BLaER1 (cell line): Measurements from ENCODE around the gene STON1.
"Not testable (repeated sequence)": the region's sequence is repeated elsewhere in the genome, so short reads cannot be mapped to it uniquely, and the experiment has no call there.

Source experiments
- H3K27ac ChIP-seq: shearing (Covaris generic); formaldehyde crosslinking; 2 replicates; pipeline ENCODE4 v1.8.1; 2022
- H3K27me3 ChIP-seq: shearing (Covaris generic); formaldehyde crosslinking; 2 replicates; pipeline ENCODE4 v1.8.1; 2022
- H3K36me3 ChIP-seq: shearing (Covaris generic); formaldehyde crosslinking; 2 replicates; pipeline ENCODE4 v1.8.1; 2022
- H3K4me1 ChIP-seq: shearing (Covaris generic); formaldehyde crosslinking; 2 replicates; pipeline ENCODE4 v1.8.1; 2022
- H3K4me2 ChIP-seq: shearing (Covaris generic); formaldehyde crosslinking; 2 replicates; pipeline ENCODE4 v1.8.1; 2022
- H3K4me3 ChIP-seq: shearing (Covaris generic); formaldehyde crosslinking; 2 replicates; pipeline ENCODE4 v1.8.1; 2022
- H3K9ac ChIP-seq: shearing (Covaris generic); formaldehyde crosslinking; 2 replicates; pipeline ENCODE4 v1.8.1; 2022
- H3K9me3 ChIP-seq: shearing (Covaris generic); formaldehyde crosslinking; 2 replicates; pipeline ENCODE4 v1.8.1; 2022
- H4K20me1 ChIP-seq: shearing (Covaris generic); formaldehyde crosslinking; 2 replicates; pipeline ENCODE4 v1.8.1; 2022
- Cebpa-rat ChIP-seq: shearing (Covaris generic); IDR thresholded peaks from 2 replicates; pipeline ENCODE4 v1.8.1; 2022

Gene STON1

DNA sequence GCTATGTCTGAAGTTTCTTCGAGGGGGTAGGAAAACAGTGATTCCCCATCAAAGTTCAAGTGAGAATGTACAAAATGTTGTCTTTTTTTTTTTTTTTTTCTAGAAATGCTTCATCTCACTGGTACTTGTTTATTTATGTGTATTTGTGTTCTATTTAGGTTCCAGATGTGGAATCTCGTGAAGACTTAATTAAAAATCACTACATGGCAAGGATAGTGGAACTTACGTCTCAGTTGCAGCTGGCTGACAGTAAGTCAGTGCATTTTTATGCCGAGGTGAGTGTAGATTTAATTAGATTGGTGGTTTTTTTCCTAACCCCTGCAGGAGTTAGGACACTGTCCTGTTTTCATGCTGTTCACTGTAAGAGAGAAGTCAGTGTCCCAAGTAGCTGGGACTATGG, 22.8 kb upstream of the STON1 start:
- Histone ChIP-seq H3K4me1 (peaks cover 7% of the 10 kb centered on the region; the same call in 1 of the 2 replicates), H3K9me3 (no peaks in the 10 kb centered on the region), H3K4me2 (no peak overlapping the region), H3K36me3 (peaks cover 84% of the 10 kb centered on the region), H3K9ac (no peak overlapping the region), H3K27ac (no peak overlapping the region), H3K27me3 (no peaks in the 10 kb centered on the region), H3K4me3 (no peak overlapping the region), H4K20me1 (no peaks in the 10 kb centered on the region)
- TF ChIP-seq Cebpa-rat, result no peak

GRCh38 chr2:48508461-48509124, 21.4 kb upstream of the STON1 start:
- H3K27ac ChIP-seq, result no peak overlapping the region
- no peak for TF ChIP-seq Cebpa-rat
- H3K36me3 ChIP-seq, result peaks cover 95% of the 10 kb centered on the region
- no peak overlapping the region for H3K9ac ChIP-seq
- H4K20me1 ChIP-seq, result no peaks in the 10 kb centered on the region
- H3K4me3 ChIP-seq, result no peak overlapping the region
- peaks cover 7% of the 10 kb centered on the region; the same call in 1 of the 2 replicates for H3K4me1 ChIP-seq
- no peaks in the 10 kb centered on the region for H3K27me3 ChIP-seq
- H3K4me2 ChIP-seq, result no peak overlapping the region
- H3K9me3 ChIP-seq, result no peaks in the 10 kb centered on the region

DNA sequence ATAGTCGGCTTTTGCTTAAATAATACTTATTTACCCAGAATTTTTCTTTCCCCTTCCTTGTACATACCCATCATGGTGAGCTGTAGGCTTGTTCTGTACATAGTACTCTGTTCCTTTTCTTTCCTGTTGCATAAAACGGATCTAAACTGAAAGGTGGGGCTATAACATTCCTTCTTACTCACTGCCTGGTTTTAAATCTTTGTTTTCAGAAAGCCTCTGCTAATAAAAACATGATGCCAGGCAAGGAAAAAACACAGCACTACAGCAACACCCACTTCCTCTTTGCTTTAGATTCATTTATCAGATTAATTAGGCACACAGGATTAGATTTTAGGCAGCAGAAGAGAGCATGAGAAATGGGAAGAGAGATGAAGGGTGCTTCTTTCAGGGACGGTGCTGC, 19.6 kb upstream of the STON1 start:
- no peak overlapping the region for H3K27ac ChIP-seq
- no peak overlapping the region for H3K4me2 ChIP-seq

GRCh38 chr2:48511849-48512470, 18.0 kb upstream of the STON1 start:
- TF ChIP-seq Cebpa-rat, result no peak
- no peak overlapping the region for H3K4me2 ChIP-seq
- H4K20me1 ChIP-seq, result no peaks in the 10 kb centered on the region
- no peaks in the 10 kb centered on the region for H3K9me3 ChIP-seq
- no peak overlapping the region for H3K9ac ChIP-seq
- H3K27ac ChIP-seq, result no peak overlapping the region
- peaks cover 94% of the 10 kb centered on the region for H3K36me3 ChIP-seq
- no peak overlapping the region for H3K4me3 ChIP-seq
- H3K27me3 ChIP-seq, result no peaks in the 10 kb centered on the region
- peaks cover 7% of the 10 kb centered on the region; the same call in 1 of the 2 replicates for H3K4me1 ChIP-seq

More for the DNA sequence above, 19.6 kb upstream of the STON1 start:
- no peak for TF ChIP-seq Cebpa-rat
- Histone ChIP-seq H3K4me1 (peaks cover 7% of the 10 kb centered on the region; the same call in 1 of the 2 replicates), H3K27me3 (no peaks in the 10 kb centered on the region), H3K36me3 (peaks cover 94% of the 10 kb centered on the region), H4K20me1 (no peaks in the 10 kb centered on the region), H3K4me3 (no peak overlapping the region), H3K9me3 (no peaks in the 10 kb centered on the region), H3K9ac (no peak overlapping the region)

DNA sequence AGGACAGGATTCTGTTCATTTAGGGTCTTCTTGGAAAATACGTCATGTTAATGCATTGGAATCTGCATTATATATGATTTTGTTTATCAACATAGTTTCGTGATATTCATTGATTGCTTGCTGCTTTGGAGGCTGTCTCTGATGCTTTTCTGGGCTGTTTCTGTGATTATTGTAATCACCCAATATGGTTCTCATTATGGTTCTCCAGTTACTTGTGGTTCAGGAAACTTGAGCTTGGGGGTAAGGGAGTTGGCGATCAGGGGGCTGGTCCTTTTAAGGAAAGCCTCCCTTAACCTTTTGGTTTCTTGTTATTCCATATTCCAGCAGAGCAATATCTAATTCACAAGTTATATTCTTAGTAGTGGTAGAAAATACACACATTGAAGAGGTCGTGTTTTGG, 17.4 kb upstream of the STON1 start:
- Histone ChIP-seq H3K4me1 (peaks cover 7% of the 10 kb centered on the region; the same call in 1 of the 2 replicates), H3K36me3 (peaks cover 93% of the 10 kb centered on the region), H3K9ac (no peak overlapping the region), H3K4me3 (no peak overlapping the region), H4K20me1 (no peaks in the 10 kb centered on the region), H3K27ac (no peak overlapping the region), H3K9me3 (no peaks in the 10 kb centered on the region), H3K4me2 (no peak overlapping the region), H3K27me3 (no peaks in the 10 kb centered on the region)
- TF ChIP-seq Cebpa-rat, result no peak

GRCh38 chr2:48514348-48515003, 15.5 kb upstream of the STON1 start:
- no peak for TF ChIP-seq Cebpa-rat
- Histone ChIP-seq H4K20me1 (no peaks in the 10 kb centered on the region), H3K27me3 (no peaks in the 10 kb centered on the region), H3K36me3 (peaks cover 94% of the 10 kb centered on the region), H3K9ac (no peak overlapping the region), H3K4me1 (peaks cover 1% of the 10 kb centered on the region), H3K4me2 (no peak overlapping the region), H3K9me3 (no peaks in the 10 kb centered on the region), H3K4me3 (no peak overlapping the region), H3K27ac (no peak overlapping the region)

GRCh38 chr2:48515513-48515985, 14.4 kb upstream of the STON1 start:
- H3K9me3 ChIP-seq, result no peaks in the 10 kb centered on the region
- no peaks in the 10 kb centered on the region for H4K20me1 ChIP-seq
- no peak for TF ChIP-seq Cebpa-rat
- H3K4me2 ChIP-seq, result no peak overlapping the region
- H3K27me3 ChIP-seq, result no peaks in the 10 kb centered on the region
- peaks cover 6% of the 10 kb centered on the region for H3K4me1 ChIP-seq
- no peak overlapping the region for H3K9ac ChIP-seq
- H3K4me3 ChIP-seq, result no peak overlapping the region
- no peak overlapping the region for H3K27ac ChIP-seq
- peaks cover 94% of the 10 kb centered on the region for H3K36me3 ChIP-seq

- peaks cover 72% of the 10 kb centered on the region for H3K36me3 ChIP-seq
These were observed 10.4 kb upstream of the STON1 start for GRCh38 chr2:48519593-48519992.

GRCh38 chr2:48524756-48525155, 5.2 kb upstream of the STON1 start:
- H3K4me1 ChIP-seq, result peaks cover 30% of the 10 kb centered on the region
- H3K4me3 ChIP-seq, result not testable (repeated sequence)
- H3K4me2 ChIP-seq, result 0 out of 2 replicates have a peak overlapping the region, but pooled peaks have one; percentile 38

More at GRCh38 chr2:48519593-48519992, 10.4 kb upstream of the STON1 start:
- no peak overlapping the region for H3K4me3 ChIP-seq
- peaks cover 6% of the 10 kb centered on the region for H3K4me1 ChIP-seq
- no peak overlapping the region for H3K27ac ChIP-seq
- no peaks in the 10 kb centered on the region for H3K27me3 ChIP-seq
- TF ChIP-seq Cebpa-rat, result no peak
- H4K20me1 ChIP-seq, result no peaks in the 10 kb centered on the region
- H3K4me2 ChIP-seq, result no peak overlapping the region
- H3K9ac ChIP-seq, result no peak overlapping the region
- no peaks in the 10 kb centered on the region for H3K9me3 ChIP-seq

More at GRCh38 chr2:48524756-48525155, 5.2 kb upstream of the STON1 start:
- not testable (repeated sequence) for H3K9ac ChIP-seq, H3K27me3 ChIP-seq, H3K9me3 ChIP-seq, H3K27ac ChIP-seq, H4K20me1 ChIP-seq
- H3K36me3 ChIP-seq, result peaks cover 24% of the 10 kb centered on the region
